HepG2 (cell line): ENCODE results near the gene GABRG3. TPM values are rescaled to one million over a fixed set of nuclear protein-coding genes. Genes with fewer than 3 reads are reported as not detected.

Experiments
- ATAC-seq: fragments of 200-7000 bp; cut with Tn5 transposase; 3 replicates; pipeline ENCODE4 v1.9.1; 2020; ENCODE audit warnings: mild to moderate bottlenecking, moderate library complexity
- BruUV-seq: library from RNA; stranded (reverse); fragments of 400-500 nt; replicated peaks from 2 replicates; lab custom pipeline; 2021; lab: Mats Ljungman, UMichigan
- CTCF ChIA-PET: fragments of 300-600 bp; formaldehyde crosslinking; extraction: SDS; loops from one replicate; lab custom pipeline; 2021; ENCODE audit warnings: low total read pairs, inconsistent platforms, low intra/inter-chr PET ratio; lab: Yijun Ruan, JAX
- POLR2A ChIA-PET: fragments of 350-600 bp; sonication (Branson Sonifier 250); formaldehyde crosslinking; loops from one replicate; lab custom pipeline; 2020; ENCODE audit warnings: antibody characterized with exemption, inconsistent platforms; lab: Yijun Ruan, JAX
- DNase-seq: peaks from one replicate; pipeline ENCODE4 v3.0.0-alpha.2; 2015; ENCODE audit warnings: low spot score
- FAIRE-seq: peaks from 3 replicates; lab custom pipeline; 2011; peaks lifted over from hg19 to GRCh38; lab: Jason Lieb, UNC
- H2AFZ ChIP-seq: one replicate; pipeline ENCODE4 v1.6.1; 2011; ENCODE audit warnings: low read length, inconsistent platforms
- H3K27ac ChIP-seq: fragments of 300-600 bp; 3 replicates; pipeline ENCODE4 v1.8.0; 2011; ENCODE audit warnings: mixed run types, mild to moderate bottlenecking, mixed read lengths, low read length, inconsistent platforms; ENCODE audit not compliant: insufficient read depth; ENCODE audit errors: extremely low read length
- H3K27me3 ChIP-seq, 2 experiments: fragments of 200-600 bp in 1 of 2; 2 replicates in 1 of 2; 3 replicates in 1 of 2; pipeline versions ENCODE4 v1.6.0 to v1.8.0; 2011; ENCODE audit warnings: low read length in 2 of 2, mild to moderate bottlenecking in 2 of 2, moderate library complexity in 2 of 2, inconsistent platforms in 1 of 2; ENCODE audit not compliant: insufficient read depth in 2 of 2, control insufficient read depth in 1 of 2
- H3K36me3 ChIP-seq, 2 experiments: fragments of 200-600 bp in 1 of 2; replicated peaks in 1 of 2; 2 replicates in 1 of 2; 3 replicates in 1 of 2; pipeline versions ENCODE4 v1.5.1 to v1.8.0; 2011; ENCODE audit warnings: low read length in 2 of 2, inconsistent platforms in 1 of 2; ENCODE audit not compliant: insufficient read depth in 2 of 2, control insufficient read depth in 1 of 2
- H3K4me1 ChIP-seq: 2 replicates; pipeline ENCODE4 v1.5.1; 2012; ENCODE audit warnings: low read length, inconsistent platforms; ENCODE audit not compliant: insufficient read depth
- H3K4me2 ChIP-seq: 2 replicates; pipeline ENCODE4 v1.6.0; 2011; ENCODE audit warnings: low read depth, low read length, inconsistent platforms
- H3K4me3 ChIP-seq, 3 experiments: fragments of 200-600 bp in 1 of 3; sonication (generic), shearing (Covaris generic) in 1 of 3; replicated peaks in 1 of 3; 2 replicates each; pipeline ENCODE4 v1.5.1; 2011 to 2016; ENCODE audit warnings: low read length in 3 of 3, inconsistent platforms in 2 of 3, low read depth in 2 of 3, mild to moderate bottlenecking in 2 of 3, control low read depth in 1 of 3, mixed read lengths in 1 of 3; ENCODE audit not compliant: insufficient read depth in 1 of 3
- H3K79me2 ChIP-seq: one replicate; pipeline ENCODE4 v1.6.1; 2011; ENCODE audit warnings: low read length, inconsistent platforms; ENCODE audit not compliant: insufficient read depth
- H3K9ac ChIP-seq: 2 replicates; pipeline ENCODE4 v1.6.0; 2011; ENCODE audit warnings: mild to moderate bottlenecking, low read depth, low read length, inconsistent platforms; ENCODE audit not compliant: insufficient read depth
- H3K9me3 ChIP-seq: 2 replicates; pipeline ENCODE4 v1.5.1; 2012; ENCODE audit warnings: mild to moderate bottlenecking, low read length
- H4K20me1 ChIP-seq: 2 replicates; pipeline ENCODE4 v1.6.0; 2011; ENCODE audit warnings: inconsistent platforms, mild to moderate bottlenecking, low read length, moderate library complexity; ENCODE audit not compliant: insufficient read depth
- ATF7 ChIP-seq, 2 experiments: fragments of 450-650 bp in 1 of 2; sonication (generic) in 1 of 2; formaldehyde crosslinking in 1 of 2; IDR thresholded peaks; 2 replicates each; pipeline versions ENCODE4 v1.4.0 to v1.6.1; 2016 to 2020; ENCODE audit warnings: antibody characterized with exemption in 1 of 2, mild to moderate bottlenecking in 1 of 2, missing genetic modification reagents in 1 of 2
- CREB1 ChIP-seq, 2 experiments: fragments of 450-650 bp in 1 of 2; IDR thresholded peaks; 2 replicates each; pipeline ENCODE4 v1.6.1; 2016 to 2017; ENCODE audit warnings: control low read depth in 1 of 2, mild to moderate bottlenecking in 1 of 2, missing compliant biosample characterization in 1 of 2, missing genetic modification characterization in 1 of 2
- ELF3 ChIP-seq: IDR thresholded peaks from 2 replicates; pipeline ENCODE4 v1.6.1; 2016; ENCODE audit warnings: missing genetic modification reagents, missing compliant biosample characterization
- GZF1 ChIP-seq: sonication (generic); formaldehyde crosslinking; IDR thresholded peaks from 2 replicates; pipeline ENCODE4 v1.5.1; 2020; ENCODE audit warnings: mild to moderate bottlenecking, missing genetic modification reagents
- KDM2A ChIP-seq: sonication (generic); formaldehyde crosslinking; IDR thresholded peaks from 2 replicates; pipeline ENCODE4 v1.4.0; 2020; ENCODE audit warnings: low read depth, missing genetic modification reagents, borderline replicate concordance
- REL ChIP-seq: sonication (generic); formaldehyde crosslinking; conservative IDR thresholded peaks from 2 replicates; pipeline ENCODE4 v1.8.0; 2022; ENCODE audit warnings: mild to moderate bottlenecking, missing genetic modification reagents, moderate library complexity
- THRA ChIP-seq: sonication (generic); formaldehyde crosslinking; IDR thresholded peaks from 2 replicates; pipeline ENCODE4 v1.4.0; 2020; ENCODE audit warnings: missing genetic modification reagents, borderline replicate concordance
- ZNF761 ChIP-seq: sonication (generic); formaldehyde crosslinking; conservative IDR thresholded peaks from 2 replicates; pipeline ENCODE4 v1.4.0; 2020; ENCODE audit warnings: mild to moderate bottlenecking, missing genetic modification reagents
- ZNF776 ChIP-seq: sonication (generic); formaldehyde crosslinking; IDR thresholded peaks from 2 replicates; pipeline ENCODE4 v1.4.0; 2020; ENCODE audit warnings: mild to moderate bottlenecking, missing genetic modification reagents
- WGBS: methylation state at CpG from one replicate; pipeline ENCODE4 v1.1.6; 2017; ENCODE audit warnings: low lambda C conversion rate; 5-methylcytosine and 5-hydroxymethylcytosine counted together
- in situ Hi-C: cut with HindIII; loops from 2 replicates; pipeline ENCODE4 v1.10.0; 2017; ENCODE audit warnings: low pct_unique_long_range_greater_than_20kb; ENCODE audit not compliant: extremely low pct_ligation_motif_present
- intact Hi-C: fragments of 100-400 bp; cut with micrococcal nuclease; formaldehyde crosslinking; loops from one replicate; pipeline ENCODE4 v1.10.0; 2022; ENCODE audit not compliant: unreplicated experiment
- polyA plus RNA-seq, 8 experiments: library from polyadenylated mRNA; depleted of rRNA in 3 of 8; stranded (reverse) in 7 of 8; unstranded in 1 of 8; fragments of >200 nt; fragmentation: Illumina TruSeq in 4 of 8; extraction: Trizol in 4 of 8; gene quantifications; 2 replicates each; pipeline versions ENCODE4 v1.2.1 to v1.2.3, GENCODE V29; 2011 to 2016; ENCODE audit warnings: low read depth in 4 of 8, missing spikeins in 1 of 8, mixed read lengths in 1 of 8; ENCODE audit not compliant: insufficient read depth in 1 of 8
- total RNA-seq, 5 experiments: library from RNA; depleted of rRNA; stranded (reverse); fragments of >200 nt; fragmentation: Illumina TruSeq; extraction: Trizol; gene quantifications; 2 replicates each; pipeline ENCODE4 v1.2.3, GENCODE V29; 2016; ENCODE audit warnings: low read depth in 1 of 5

GABRG3 gene
- total and polyA plus RNA-seq, 2 of the 13 experiments (the other 11 are each of a cell fraction or from before 2014, with no cell fraction given), result not detected

DNA sequence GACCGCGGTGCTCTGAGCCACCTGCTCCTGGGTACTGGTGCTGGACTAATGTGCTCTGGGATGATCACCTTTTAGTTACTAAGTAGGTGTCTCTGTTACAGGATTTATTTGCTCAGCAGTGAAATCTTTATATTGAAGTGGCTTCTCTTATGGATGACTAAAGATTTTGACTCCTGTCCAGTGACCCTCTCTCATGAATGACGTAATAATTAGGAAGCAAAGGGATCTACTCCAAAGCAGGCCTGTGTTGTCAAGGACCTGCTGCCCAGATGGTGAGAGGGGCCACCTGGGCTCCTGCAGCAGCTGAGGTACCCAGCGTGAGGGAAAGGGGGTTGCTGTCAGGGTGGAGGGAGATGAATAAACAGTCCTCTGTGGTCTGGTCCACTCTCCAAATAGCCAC is 263.6 kb downstream of the GABRG3 start:
- ATAC-seq (no peak), FAIRE-seq (no peak), DNase-seq (no peak)
- Histone ChIP-seq H3K9ac (no peak overlapping the region), H3K27ac (no peak overlapping the region), H3K4me1 (no peaks in the 10 kb centered on the region), H3K4me2 (no peak overlapping the region), H3K9me3 (no peaks in the 10 kb centered on the region), H3K79me2 (no peaks in the 10 kb centered on the region), H3K36me3 (no peaks in the 10 kb centered on the region), H2AFZ (no peak overlapping the region), H3K27me3 (no peaks in the 10 kb centered on the region), H4K20me1 (no peaks in the 10 kb centered on the region), H3K4me3 (no peak overlapping the region)
- TF ChIP-seq ATF7 (IDR thresholded peaks at IDR 0.05) (peak; percentile 90), ATF7 (CRISPR knock-in tag; IDR thresholded peaks at IDR 0.05) (no peak), ZNF776 (CRISPR knock-in tag) (no peak), ELF3 (CRISPR knock-in tag) (no peak), KDM2A (CRISPR knock-in tag) (no peak), REL (no peak), CREB1 (IDR thresholded peaks at IDR 0.05) (peak; percentile 66), CREB1 (CRISPR knock-in tag; IDR thresholded peaks at IDR 0.05) (no peak), ZNF761 (no peak), THRA (no peak), GZF1 (no peak)
- ChIA-PET CTCF (no interaction called here), POLR2A (no interaction called here)
- in situ Hi-C loops (no loop called here), intact Hi-C loops (no loop called here)
- BruUV-seq, result no TSS peak
- 24% methylated on average over 4 of the region's 4 CpGs for WGBS
